ENCODE data around the gene LCP1.
"Not testable (repeated sequence)": the region's sequence is repeated elsewhere in the genome, so short reads cannot be mapped to it uniquely, and the experiment has no call there.

Gene LCP1, protein sequence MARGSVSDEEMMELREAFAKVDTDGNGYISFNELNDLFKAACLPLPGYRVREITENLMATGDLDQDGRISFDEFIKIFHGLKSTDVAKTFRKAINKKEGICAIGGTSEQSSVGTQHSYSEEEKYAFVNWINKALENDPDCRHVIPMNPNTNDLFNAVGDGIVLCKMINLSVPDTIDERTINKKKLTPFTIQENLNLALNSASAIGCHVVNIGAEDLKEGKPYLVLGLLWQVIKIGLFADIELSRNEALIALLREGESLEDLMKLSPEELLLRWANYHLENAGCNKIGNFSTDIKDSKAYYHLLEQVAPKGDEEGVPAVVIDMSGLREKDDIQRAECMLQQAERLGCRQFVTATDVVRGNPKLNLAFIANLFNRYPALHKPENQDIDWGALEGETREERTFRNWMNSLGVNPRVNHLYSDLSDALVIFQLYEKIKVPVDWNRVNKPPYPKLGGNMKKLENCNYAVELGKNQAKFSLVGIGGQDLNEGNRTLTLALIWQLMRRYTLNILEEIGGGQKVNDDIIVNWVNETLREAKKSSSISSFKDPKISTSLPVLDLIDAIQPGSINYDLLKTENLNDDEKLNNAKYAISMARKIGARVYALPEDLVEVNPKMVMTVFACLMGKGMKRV

DNA sequence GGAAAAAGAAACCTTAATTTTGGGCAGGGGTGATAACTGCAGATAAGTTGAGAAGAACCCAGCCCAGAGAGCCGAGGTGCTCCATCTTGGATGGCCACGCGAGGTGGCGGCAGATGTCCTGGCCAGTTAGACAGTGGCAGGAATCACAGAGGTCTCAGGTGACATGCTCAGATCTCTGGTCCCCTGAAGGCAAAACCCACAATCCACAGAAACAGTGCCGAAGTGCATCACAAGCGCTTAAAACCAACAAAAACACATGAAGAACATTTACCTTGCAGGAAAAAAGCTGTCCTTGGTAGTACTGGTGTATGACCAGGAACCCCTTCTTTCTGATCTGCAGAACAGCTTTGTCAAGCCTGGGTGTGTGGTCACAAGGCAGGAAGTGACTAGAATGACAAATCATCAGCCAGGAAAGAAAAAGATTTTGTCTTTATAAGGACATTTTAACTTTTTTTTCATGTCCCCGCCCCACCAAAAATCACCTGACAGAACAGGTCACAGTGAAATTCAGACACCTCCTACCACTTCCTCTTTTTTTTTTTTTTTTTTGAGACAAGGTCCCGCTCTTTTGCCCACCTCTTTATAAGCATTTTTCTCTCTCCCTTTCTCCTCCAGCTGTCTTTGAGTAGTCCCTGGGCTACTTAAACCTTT is at the start of gene LCP1:
Gene LCP1 (minus strand): TSS at position 338 of the 651 bp plus-strand sequence. CDS start 22,515 bp downstream, outside the sequence.
- no peak for DNase-seq (ENCODE audit: low read depth in 2 of 2)

- no peak for DNase-seq (ENCODE audit: low read depth in 2 of 2)
Observed at GRCh38 chr13:46229251-46229650, 47.3 kb upstream of the LCP1 start.

DNA sequence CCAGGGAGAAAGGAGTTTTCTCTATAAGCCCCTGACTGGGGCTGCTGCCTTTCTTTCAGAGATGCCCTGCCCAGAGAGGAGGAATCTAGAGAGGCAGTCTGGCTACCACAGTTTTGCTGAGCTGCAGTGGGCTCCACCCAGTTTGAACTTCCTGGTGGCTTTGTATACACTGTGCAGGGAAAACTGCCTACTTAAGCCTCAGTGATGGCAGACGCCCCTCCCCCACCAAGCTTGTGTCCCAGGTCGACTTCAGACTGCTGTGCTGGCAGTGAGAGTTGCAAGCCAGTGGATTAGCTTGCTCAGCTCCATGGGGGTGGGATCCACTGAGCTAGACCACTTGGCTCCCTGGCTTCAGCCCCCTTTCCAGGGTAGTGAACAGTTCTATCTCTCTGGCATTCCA is 38.3 kb upstream of the LCP1 start:
- DNase-seq (ENCODE audit: low read depth in 2 of 2) = not testable (repeated sequence)

GRCh38 chr13:46214741-46215140 is 32.8 kb upstream of the LCP1 start:
- DNase-seq (ENCODE audit: low read depth in 2 of 2) = not testable (repeated sequence)

- no peak for DNase-seq (ENCODE audit: low read depth in 2 of 2)
Observed at GRCh38 chr13:46213242-46213641, 31.3 kb upstream of the LCP1 start.

DNA sequence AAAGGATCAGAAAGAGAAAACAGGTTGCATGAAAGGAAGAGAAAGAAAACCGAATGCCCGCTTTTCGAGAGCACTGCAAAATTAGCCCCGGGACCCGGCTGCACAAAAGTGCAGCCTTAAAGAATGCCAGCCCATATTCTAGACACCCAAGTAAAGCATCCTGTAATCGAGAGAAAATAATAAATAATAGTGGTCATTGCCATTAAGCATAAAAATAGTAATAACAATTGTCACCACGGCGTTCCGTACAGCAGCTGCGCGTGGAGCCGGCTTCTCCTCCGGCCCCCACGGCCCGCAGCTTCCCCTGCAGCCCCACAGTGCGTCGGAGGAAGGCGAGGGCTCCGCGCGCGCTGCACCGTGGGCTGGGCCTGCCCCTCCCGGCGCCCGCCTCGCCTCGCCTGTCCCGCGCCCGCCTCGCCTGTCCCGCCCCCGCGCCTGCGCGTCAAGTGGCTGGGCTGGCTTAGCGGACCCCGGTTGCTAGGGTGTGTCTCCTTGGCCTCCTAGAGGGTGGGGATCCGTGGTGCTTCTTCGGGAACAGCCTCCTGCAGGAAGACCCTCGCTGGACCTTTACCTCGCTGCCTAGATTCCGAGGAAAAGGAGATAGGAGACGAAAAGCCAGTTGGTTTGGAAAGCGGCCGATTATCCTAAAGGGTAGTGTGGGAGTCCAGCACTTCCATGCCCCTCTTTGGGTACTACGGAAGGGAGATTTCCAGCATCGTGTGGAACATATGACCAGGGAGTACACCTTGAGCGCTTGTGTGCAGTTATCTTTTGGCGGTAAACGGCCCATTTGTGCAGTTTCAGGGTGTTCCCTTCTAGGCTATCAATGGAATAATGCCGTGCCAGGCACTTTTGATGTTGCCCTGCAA is 29.7 kb upstream of the LCP1 start, which contains the start of gene LRRC63:
Gene LRRC63 (plus strand): TSS at position 446 of the 869 bp plus-strand sequence. CDS start 1,107 bp downstream, outside the sequence.
- DNase-seq (ENCODE audit: low read depth in 2 of 2) = no peak

DNA sequence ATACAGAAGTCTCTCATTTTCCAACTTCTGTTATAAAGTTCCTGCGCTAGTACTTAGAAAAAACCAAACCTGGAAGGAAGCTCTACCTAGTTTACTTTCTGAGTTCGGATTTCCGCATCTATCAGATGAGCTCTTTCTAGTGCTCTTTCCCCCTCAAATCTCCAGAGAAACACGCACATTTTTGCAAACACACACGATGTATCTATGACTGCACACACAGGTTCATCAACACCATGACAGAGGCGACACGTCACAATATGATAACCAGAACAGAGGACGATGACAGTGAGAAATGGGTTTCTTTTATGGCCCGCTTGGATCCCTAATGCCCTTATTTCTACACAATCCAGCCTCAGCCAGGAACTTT is 29.1 kb upstream of the LCP1 start:
- DNase-seq (ENCODE audit: low read depth in 2 of 2) = no peak

DNA sequence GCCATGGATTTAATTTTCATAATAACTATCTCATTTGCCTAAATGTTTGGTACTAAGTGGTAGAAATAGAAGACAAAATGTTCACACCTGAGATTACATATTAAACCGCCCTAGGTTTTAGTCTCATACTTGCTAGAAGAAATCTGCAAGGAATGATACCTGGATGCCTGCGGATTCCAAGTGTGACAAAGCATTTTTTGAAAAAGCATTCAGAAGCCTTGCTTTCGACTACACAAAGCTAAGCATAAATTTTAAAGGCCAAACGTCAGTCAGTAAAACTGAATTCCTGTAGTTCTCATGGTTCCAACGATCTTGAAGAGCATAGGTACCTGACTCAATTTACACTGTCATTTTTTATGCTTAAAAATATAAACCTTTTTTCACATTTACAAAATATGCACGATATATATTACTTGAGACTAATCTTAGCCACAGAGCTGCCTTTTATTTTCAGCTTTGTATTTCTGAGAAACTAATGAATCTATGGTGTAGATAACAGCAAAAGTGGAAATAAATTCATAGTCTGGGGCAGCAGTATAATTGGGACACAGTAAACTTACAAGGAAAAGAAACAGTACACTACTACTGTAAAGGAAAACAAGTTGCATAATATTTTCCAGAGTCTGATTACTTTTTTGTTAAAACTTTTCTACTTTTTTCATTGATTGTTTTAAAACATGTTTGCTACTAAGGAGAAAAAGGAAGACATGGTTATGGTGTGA is 28.5 kb upstream of the LCP1 start:
- no peak for DNase-seq (ENCODE audit: low read depth in 2 of 2)

- no peak for DNase-seq (ENCODE audit: low read depth in 2 of 2)
Observed at GRCh38 chr13:46207828-46208227, 25.9 kb upstream of the LCP1 start.

DNA sequence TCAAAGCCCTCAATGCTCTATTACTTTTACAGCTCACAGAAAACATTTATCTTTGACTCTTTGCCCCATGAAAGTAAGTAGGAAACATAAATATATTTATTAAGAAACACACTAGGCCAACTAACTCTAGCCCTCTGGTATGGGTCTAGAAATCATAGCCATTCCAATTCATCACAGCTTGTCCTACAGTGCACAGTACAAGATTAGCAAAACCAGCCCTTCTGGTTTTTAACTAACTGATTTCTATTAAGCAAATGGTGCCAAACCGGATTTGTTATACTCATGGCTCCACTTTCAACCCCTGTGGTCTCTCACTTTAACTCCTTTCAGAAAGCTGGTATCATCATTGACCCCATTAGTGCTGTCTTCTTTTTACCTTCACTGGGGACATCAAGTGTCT is 24.2 kb upstream of the LCP1 start:
- no peak for DNase-seq (ENCODE audit: low read depth in 2 of 2)

DNA sequence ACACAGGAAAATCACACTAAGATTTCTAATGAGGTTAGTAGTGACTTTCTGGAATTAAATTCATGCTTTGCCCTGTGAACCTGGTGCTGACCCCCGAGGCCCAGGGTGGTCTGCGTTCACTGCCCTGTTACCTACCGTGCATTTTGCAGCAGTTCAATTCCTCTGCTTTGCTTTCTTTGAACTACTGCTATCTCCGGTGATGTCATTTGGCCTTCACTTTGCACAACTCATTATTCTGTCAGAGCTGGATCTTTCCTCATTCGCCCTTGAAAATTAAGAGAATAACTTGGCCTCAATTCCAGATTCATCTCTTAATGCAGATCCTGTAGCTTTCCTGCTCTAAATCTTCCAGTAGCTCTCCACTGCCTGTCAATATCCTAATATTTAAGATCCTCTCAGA is 21.0 kb upstream of the LCP1 start:
- DNase-seq (ENCODE audit: low read depth in 2 of 2) = no peak

DNA sequence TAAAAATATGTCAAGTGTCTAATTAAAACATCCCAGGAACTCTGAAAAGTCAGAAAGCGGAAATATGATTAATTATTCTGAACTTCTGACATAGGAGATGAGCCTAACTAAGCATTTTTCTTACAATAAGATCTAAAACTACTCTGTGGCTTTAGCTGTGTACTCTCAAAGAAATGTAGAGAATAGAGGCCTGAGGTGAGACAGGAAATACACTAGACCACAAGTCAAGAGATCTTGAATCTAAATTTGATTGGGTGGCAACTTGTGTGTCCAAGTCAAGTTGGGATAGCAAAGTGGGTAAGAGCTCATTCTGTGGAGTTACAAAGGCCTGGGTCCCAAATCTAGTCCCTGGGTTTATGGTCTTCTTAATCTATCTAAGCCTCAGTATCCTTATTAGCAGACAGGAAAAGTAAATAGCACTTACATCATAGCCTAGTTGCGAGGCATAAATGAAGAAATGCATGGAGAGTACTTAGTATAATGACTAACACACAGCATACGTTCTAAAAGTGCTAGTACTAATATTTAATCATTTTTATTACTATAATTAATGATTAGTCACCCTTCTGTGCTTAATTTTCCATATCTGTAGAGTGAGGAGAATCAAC is 20.3 kb upstream of the LCP1 start:
- DNase-seq (ENCODE audit: low read depth in 2 of 2) = no peak

GRCh38 chr13:46198696-46199193 is 16.8 kb upstream of the LCP1 start:
- no peak for DNase-seq (ENCODE audit: low read depth in 2 of 2)

- peak; percentile 84 to 85 for DNase-seq (ENCODE audit: low read depth in 2 of 2)
Observed at GRCh38 chr13:46197299-46198048, 15.5 kb upstream of the LCP1 start.

- DNase-seq (ENCODE audit: low read depth in 2 of 2) = no peak
Observed at GRCh38 chr13:46195016-46195415, 13.0 kb upstream of the LCP1 start.

DNA sequence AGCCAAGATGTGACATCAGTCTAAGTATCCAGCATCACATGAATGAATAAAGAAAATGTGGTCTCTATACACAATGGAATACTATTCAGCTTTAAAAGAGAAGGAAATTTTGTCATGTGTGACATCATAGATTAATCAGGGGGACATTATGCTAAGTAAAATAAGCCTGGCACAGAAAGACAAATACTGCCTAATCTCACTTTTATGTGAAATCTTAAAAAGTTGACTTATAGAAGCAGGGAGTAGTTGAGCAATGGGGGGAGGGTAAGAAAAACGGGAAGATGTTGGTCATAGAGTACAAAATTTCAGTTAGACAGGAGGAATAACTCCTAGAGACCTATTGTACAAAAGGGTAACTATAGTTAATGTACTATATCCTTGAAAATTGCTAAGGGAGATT is 10.4 kb upstream of the LCP1 start:
- no peak for DNase-seq (ENCODE audit: low read depth in 2 of 2)

DNA sequence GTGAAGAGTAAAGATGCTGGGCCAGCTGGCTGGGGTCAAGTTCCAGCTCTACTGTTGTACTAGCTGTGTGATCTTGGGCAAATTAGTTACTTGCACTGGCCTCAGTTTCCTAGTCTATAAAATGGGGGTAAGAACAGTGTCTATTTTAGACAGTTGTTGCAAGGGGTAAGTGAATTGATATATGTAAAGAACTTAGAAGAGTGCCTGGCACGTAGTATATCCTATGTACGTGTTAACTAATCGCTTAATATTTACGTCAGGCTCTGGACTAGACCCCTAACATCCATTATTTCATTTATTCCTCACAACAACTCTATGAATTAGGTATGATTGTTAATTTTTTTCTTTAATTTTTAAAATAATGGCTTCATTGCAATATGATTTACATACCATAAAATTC is 3.7 kb upstream of the LCP1 start:
- no peak for DNase-seq (ENCODE audit: low read depth in 2 of 2)

DNA sequence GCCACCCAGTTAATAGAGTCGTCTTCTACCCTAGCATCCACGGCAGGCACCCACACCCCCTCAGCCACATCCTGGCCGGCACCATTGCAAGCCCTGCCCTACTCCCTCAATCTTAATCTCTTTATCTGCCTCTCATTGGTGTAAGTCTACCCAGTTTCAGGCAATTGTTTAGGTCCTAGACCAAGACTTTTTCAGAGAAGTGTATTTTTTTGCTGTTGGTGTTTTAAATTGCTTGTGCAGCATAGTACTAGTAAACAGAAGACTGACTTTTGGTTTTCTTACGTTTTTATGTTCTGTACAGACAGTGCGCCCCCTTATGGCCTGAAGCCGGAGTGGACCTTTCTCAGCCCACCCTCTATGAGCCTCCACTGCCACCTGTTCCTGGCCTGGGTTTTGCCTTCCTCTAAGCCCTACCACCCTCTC is 2.3 kb upstream of the LCP1 start:
- DNase-seq (ENCODE audit: low read depth in 2 of 2) = no peak

GRCh38 chr13:46183018-46183946 is 1.3 kb upstream of the LCP1 start:
- DNase-seq (ENCODE audit: low read depth in 2 of 2) = no peak
